Spleen (tissue), 7 donors: ENCODE results near the gene HERC5.

Experiments used
- CTCF ChIP-seq, 11 experiments: fragments of 200-600 bp in 7 of 11; fragments of 450-650 bp in 4 of 11; sonication (generic) in 4 of 11; IDR thresholded peaks in 8 of 11; conservative IDR thresholded peaks in 3 of 11; 1 replicate in 7 of 11; 2 replicates in 4 of 11; pipeline versions ENCODE4 v1.4.0 to v1.8.0; 2016 to 2021; ENCODE audit warnings: antibody characterized with exemption in 11 of 11, inconsistent platforms in 4 of 11, mild to moderate bottlenecking in 1 of 11
- POLR2A ChIP-seq, 3 donors: fragments of 450-650 bp; IDR thresholded peaks; one replicate each; pipeline ENCODE4 v1.5.1; 2017; ENCODE audit warnings: antibody characterized with exemption in 3 of 3, mild to moderate bottlenecking in 1 of 3
- donor health status: DM: no; HTN: no; CAD: no; lungs with moderate emphysema.
- donor health status: DM: no; HTN: no; CAD: no.
- donor health status: DM: no; HTN: no; CAD: no.

GRCh38 chr4:88537709-88538108 is 80.8 kb downstream of the HERC5 start:
- TF ChIP-seq POLR2A (IDR thresholded peaks at IDR 0.05) (no peak), CTCF (IDR thresholded peaks at IDR 0.05 in 8 of 11, conservative IDR thresholded peaks at IDR 0.05 in 3 of 11) (no peak)
